Activated CD8-positive, alpha-beta memory T cell treated with anti-CD3 and anti-CD28 coated beads, Interleukin-2, amount 50 U/mL, for 24 hours (primary cell): ENCODE measurements around the gene FAM89B.

ENCODE experiments used
- DNase-seq: peaks from one replicate; pipeline ENCODE4 v3.0.0-alpha.2; 2020; ENCODE audit errors: extremely low read depth

The FAM89B gene

GRCh38 chr11:65610404-65610803 is 38.1 kb downstream of the FAM89B start:
- DNase-seq: no peak

GRCh38 chr11:65611028-65611757 is 38.9 kb downstream of the FAM89B start:
- DNase-seq: no peak

- no peak for DNase-seq
Measured at GRCh38 chr11:65611758-65612603, 39.6 kb downstream of the FAM89B start.

- no peak for DNase-seq
Measured at GRCh38 chr11:65612691-65613090, 40.4 kb downstream of the FAM89B start.

GRCh38 chr11:65613091-65613928 is 41.0 kb downstream of the FAM89B start:
- no peak for DNase-seq

GRCh38 chr11:65615229-65615949 is 43.1 kb downstream of the FAM89B start, which contains the start of gene PCNX3:
TSS of gene PCNX3 (plus strand) at chr11:65615776. CDS start at chr11:65616312, 536 bp downstream.
- peak; percentile 100 for DNase-seq

GRCh38 chr11:65615950-65616574 is 43.7 kb downstream of the FAM89B start:
- DNase-seq: no peak

GRCh38 chr11:65616575-65617001 is 44.2 kb downstream of the FAM89B start:
- DNase-seq: no peak

GRCh38 chr11:65617136-65617850 is 45.0 kb downstream of the FAM89B start:
- no peak for DNase-seq

- no peak for DNase-seq
Measured at GRCh38 chr11:65617990-65618751, 45.8 kb downstream of the FAM89B start.

- DNase-seq: no peak
Measured at GRCh38 chr11:65618763-65619162, 46.4 kb downstream of the FAM89B start.

- no peak for DNase-seq
Measured at GRCh38 chr11:65619281-65619928, 47.1 kb downstream of the FAM89B start.

GRCh38 chr11:65620666-65621065 is 48.3 kb downstream of the FAM89B start:
- DNase-seq: no peak

- no peak for DNase-seq
Measured at GRCh38 chr11:65621460-65621859, 49.1 kb downstream of the FAM89B start.

GRCh38 chr11:65622011-65622410 is 49.7 kb downstream of the FAM89B start:
- DNase-seq: no peak

GRCh38 chr11:65623177-65623576 is 50.8 kb downstream of the FAM89B start:
- DNase-seq: no peak
